ENCODE results near the gene RAC2. TPM values are rescaled to one million over a fixed set of nuclear protein-coding genes. Genes with fewer than 3 reads are reported as not detected.

Gene RAC2
- total and polyA plus RNA-seq, 9 of the 15 experiments (the other 6 are each of a cell fraction or from before 2014, with no cell fraction given) = 22.7 to 103 (median 43.3) TPM

GRCh38 chr22:37190262-37190780 is 53.7 kb downstream of the RAC2 start (continued):
- no peak for TF ChIP-seq THAP7 (CRISPR knock-in tag; IDR thresholded peaks at IDR 0.05)
- TF ChIP-seq CBFA2T3 (IDR thresholded peaks at IDR 0.05) = peak; percentile 58
- TF ChIP-seq TAL1 (IDR thresholded peaks at IDR 0.05) = peak; percentile 11; the same call in 1 of the 2 replicates
- TF ChIP-seq ZNF174 (CRISPR knock-in tag; IDR thresholded peaks at IDR 0.05) = no peak
- TF ChIP-seq C11orf30 (IDR thresholded peaks at IDR 0.05; ENCODE audit: low read depth) = no peak
- TF ChIP-seq ATF1 (CRISPR knock-in tag; IDR thresholded peaks at IDR 0.05) = no peak
- no peak for TF ChIP-seq ATF1 (tag; IDR thresholded peaks at IDR 0.05)
- TF ChIP-seq ZNF644 (tag; IDR thresholded peaks at IDR 0.05; ENCODE audit: low read depth) = no peak
- no peak for TF ChIP-seq ZBTB43 (CRISPR knock-in tag; IDR thresholded peaks at IDR 0.05)
- TF ChIP-seq TCF3 (CRISPR knock-in tag; IDR thresholded peaks at IDR 0.05) = peak; percentile 47; the same call in 1 of the 2 replicates

- no peak overlapping the region for H3K27ac ChIP-seq (ENCODE audit: extremely low read depth, low read depth, low read length)
- DNase-seq (ENCODE audit: extremely low read depth in 1 of 4, low spot score in 3 of 4) (no peak), ATAC-seq (no peak), FAIRE-seq (no peak)
- no peak overlapping the region for H3K9ac ChIP-seq (ENCODE audit: insufficient read depth in 1 of 2, low read depth in 2 of 2, low read length in 2 of 2)
- H4K20me1 ChIP-seq (replicated peaks; ENCODE audit: control insufficient read depth, insufficient read depth, low read length) = no peaks in the 10 kb centered on the region
- no TSS peak for BruUV-seq (replicated peaks)
- intact Hi-C loops (cut with micrococcal nuclease) (no loop called here), in situ Hi-C loops (cut with MboI) (no loop called here)
- no peaks in the 10 kb centered on the region for H3K36me3 ChIP-seq (ENCODE audit: control insufficient read depth, insufficient read depth, low read length)
- H3K4me1 ChIP-seq (replicated peaks in 1 of 2; ENCODE audit: control insufficient read depth in 2 of 2, insufficient read depth in 2 of 2, low read length in 2 of 2) = peaks cover 9 to 16% of the 10 kb centered on the region in 2 experiments
- peak overlapping the region; percentile 40; the same call in 1 of the 2 replicates for H2AFZ ChIP-seq (ENCODE audit: low read depth, low read length)
- H3K4me3 ChIP-seq = no peak overlapping the region
- no peaks in the 10 kb centered on the region for H3K9me1 ChIP-seq (ENCODE audit: control insufficient read depth, insufficient read depth, low read length)
- H3K27me3 ChIP-seq (ENCODE audit: control insufficient read depth in 2 of 2, insufficient read depth in 2 of 2, low read length in 2 of 2) = peaks cover 0 to 17% of the 10 kb centered on the region in 2 experiments; a peak in 2 of 5 replicates
- ChIA-PET POLR2A (interaction anchor here (1.5 kb wide), 1 partner anchor 9 kb away, joined by 6 read pairs; no protein-coding TSS in a partner anchor), CTCF (ENCODE audit: low intra/inter-chr PET ratio) (no interaction called here)
- H3K79me2 ChIP-seq (ENCODE audit: control insufficient read depth, insufficient read depth, low read length) = no peaks in the 10 kb centered on the region
- WGBS (ENCODE audit: insufficient coverage, low coverage, missing lambda C conversion rate) = 24% methylated on average over 2 of the region's 2 CpGs
- TF ChIP-seq TCF7 (IDR thresholded peaks at IDR 0.05; ENCODE audit: borderline replicate concordance) = no peak
- TF ChIP-seq ETV1 (tag; conservative IDR thresholded peaks at IDR 0.05; ENCODE audit: low read depth) = peak; percentile 13; the same call in 1 of the 2 replicates
- TF ChIP-seq STAT5A (IDR thresholded peaks at IDR 0.05; ENCODE audit: borderline replicate concordance, low read length) = peak; percentile 55
- H3K9me3 ChIP-seq (replicated peaks; ENCODE audit: control insufficient read depth, insufficient read depth, low read depth, low read length) = peaks cover 3% of the 10 kb centered on the region; the same call in 1 of the 2 replicates
- H3K4me2 ChIP-seq (ENCODE audit: insufficient read depth, low read length) = no peak overlapping the region
Observed at GRCh38 chr22:37188901-37189466, 55.1 kb downstream of the RAC2 start.

Data from K562 (cell line).